SK-N-SH (cell line): ENCODE data around the gene AEN. TPM values are rescaled to one million over a fixed set of nuclear protein-coding genes. Genes with fewer than 3 reads are reported as not detected.

Experiments
- CTCF ChIA-PET: fragments of 300-600, 350-600 bp; formaldehyde crosslinking; extraction: SDS; loops from one replicate; lab custom pipeline; 2021; lab: Yijun Ruan, JAX
- POLR2A ChIA-PET: fragments of 350-600 bp; sonication (Branson Sonifier 250); formaldehyde crosslinking; extraction: SDS; loops from one replicate; lab custom pipeline; 2020; ENCODE audit warnings: antibody characterized with exemption, inconsistent platforms; lab: Yijun Ruan, JAX
- DNase-seq: peaks from one replicate; pipeline ENCODE4 v3.0.0; 2012
- H2AFZ ChIP-seq: fragments of 200-600 bp; sonication (generic); 2 replicates; pipeline ENCODE4 v1.8.1; 2016; ENCODE audit warnings: antibody characterized with exemption, mild to moderate bottlenecking, low read depth
- H3F3A ChIP-seq: fragments of 200-600 bp; sonication (generic); replicated peaks from 2 replicates; pipeline ENCODE3; 2016; ENCODE audit warnings: antibody characterized with exemption, mild to moderate bottlenecking; ENCODE audit not compliant: insufficient read depth
- H3K27ac ChIP-seq, 2 experiments: fragments of 200-500 bp in 1 of 2; fragments of 200-600 bp in 1 of 2; sonication (Bioruptor generic) in 1 of 2; sonication (generic), shearing (Covaris generic) in 1 of 2; 2 replicates each; pipeline versions ENCODE4 v1.5.1 to v1.6.1; 2014 to 2016; ENCODE audit warnings: low read depth in 2 of 2, inconsistent platforms in 1 of 2, low read length in 1 of 2, mild to moderate bottlenecking in 1 of 2, mixed read lengths in 1 of 2
- H3K27me3 ChIP-seq: fragments of 200-600 bp; sonication (generic), shearing (Covaris generic); 2 replicates; pipeline ENCODE4 v1.6.1; 2016; ENCODE audit warnings: mixed run types; ENCODE audit not compliant: insufficient read depth
- H3K36me3 ChIP-seq, 2 experiments: fragments of 200-500 bp in 1 of 2; fragments of 200-600 bp in 1 of 2; sonication (Bioruptor generic) in 1 of 2; sonication (generic) in 1 of 2; replicated peaks in 1 of 2; 2 replicates each; pipeline versions ENCODE3 to v1.5.1; 2014 to 2016; ENCODE audit warnings: low read length in 1 of 2, mild to moderate bottlenecking in 1 of 2; ENCODE audit not compliant: insufficient read depth in 2 of 2, control insufficient read depth in 1 of 2
- H3K4me1 ChIP-seq, 2 experiments: fragments of 200-500 bp in 1 of 2; fragments of 200-600 bp in 1 of 2; sonication (Bioruptor generic) in 1 of 2; sonication (generic), shearing (Covaris generic) in 1 of 2; 2 replicates each; pipeline versions ENCODE4 v1.5.1 to v1.6.1; 2014 to 2016; ENCODE audit warnings: low read depth in 1 of 2, low read length in 1 of 2, mixed run types in 1 of 2; ENCODE audit not compliant: insufficient read depth in 2 of 2, control insufficient read depth in 1 of 2
- H3K4me2 ChIP-seq: fragments of 200-600 bp; sonication (generic), shearing (Covaris generic); 2 replicates; pipeline ENCODE4 v1.6.1; 2017; ENCODE audit warnings: mixed run types
- H3K4me3 ChIP-seq, 2 experiments: fragments of 200-500 bp in 1 of 2; fragments of 200-600 bp in 1 of 2; sonication (Bioruptor generic) in 1 of 2; sonication (generic), shearing (Covaris generic) in 1 of 2; 2 replicates each; pipeline versions ENCODE4 v1.5.1 to v1.8.1; 2014 to 2016; ENCODE audit warnings: low read depth in 2 of 2, inconsistent platforms in 1 of 2, low read length in 1 of 2, mild to moderate bottlenecking in 1 of 2, mixed read lengths in 1 of 2, moderate library complexity in 1 of 2
- H3K79me2 ChIP-seq: fragments of 200-600 bp; sonication (generic); 2 replicates; pipeline ENCODE4 v1.8.1; 2017; ENCODE audit warnings: mild to moderate bottlenecking; ENCODE audit not compliant: insufficient read depth
- H3K9ac ChIP-seq: fragments of 200-600 bp; sonication (generic); 2 replicates; pipeline ENCODE4 v1.6.1; 2017; ENCODE audit warnings: mixed run types
- H3K9me2 ChIP-seq: fragments of 200-600 bp; sonication (generic); 2 replicates; pipeline ENCODE4 v1.6.1; 2017; ENCODE audit warnings: mixed run types
- H3K9me3 ChIP-seq: fragments of 200-600 bp; sonication (generic); 2 replicates; pipeline ENCODE4 v1.6.1; 2017; ENCODE audit warnings: mixed run types, mild to moderate bottlenecking, moderate library complexity
- H4K20me1 ChIP-seq: fragments of 200-600 bp; sonication (generic); 2 replicates; pipeline ENCODE4 v1.6.1; 2017; ENCODE audit warnings: mild to moderate bottlenecking, mixed run types; ENCODE audit not compliant: insufficient read depth
- ELF1 ChIP-seq: IDR thresholded peaks from 2 replicates; pipeline ENCODE4 v1.4.0; 2012
- EP300 ChIP-seq, 2 experiments: IDR thresholded peaks; 2 replicates each; pipeline versions ENCODE4 v1.4.0 to v1.6.1; 2012; ENCODE audit warnings: borderline replicate concordance in 1 of 2, low read depth in 1 of 2, low read length in 1 of 2
- EZH2phosphoT487 ChIP-seq: fragments of 200-600 bp; sonication (generic); IDR thresholded peaks from 2 replicates; pipeline ENCODE4 v1.6.1; 2017; ENCODE audit warnings: low read depth, mixed run types, mild to moderate bottlenecking, antibody characterized with exemption, moderate library complexity, borderline replicate concordance
- FOSL2 ChIP-seq: IDR thresholded peaks from 2 replicates; pipeline ENCODE4 v1.4.0; 2012; ENCODE audit warnings: low read depth, mild to moderate bottlenecking, moderate library complexity, borderline replicate concordance
- FOXJ3 ChIP-seq: sonication (generic); formaldehyde crosslinking; IDR thresholded peaks from 2 replicates; pipeline ENCODE4 v1.5.1; 2020; ENCODE audit warnings: mild to moderate bottlenecking, missing genetic modification reagents
- GABPA ChIP-seq: IDR thresholded peaks from 2 replicates; pipeline ENCODE4 v1.4.0; 2012; ENCODE audit warnings: low read depth, mild to moderate bottlenecking
- GATA2 ChIP-seq: sonication (generic); formaldehyde crosslinking; IDR thresholded peaks from 2 replicates; pipeline ENCODE4 v1.5.0; 2020; ENCODE audit warnings: mild to moderate bottlenecking, missing genetic modification reagents
- NFIC ChIP-seq: IDR thresholded peaks from 2 replicates; pipeline ENCODE4 v1.4.0; 2012; ENCODE audit warnings: borderline replicate concordance
- RAD21 ChIP-seq: IDR thresholded peaks from 2 replicates; pipeline ENCODE4 v1.6.1; 2012; ENCODE audit warnings: mild to moderate bottlenecking, low read length
- RXRA ChIP-seq: IDR thresholded peaks from 2 replicates; pipeline ENCODE4 v1.4.0; 2012; ENCODE audit warnings: low read depth, mild to moderate bottlenecking, borderline replicate concordance
- TCF12 ChIP-seq: IDR thresholded peaks from 2 replicates; pipeline ENCODE4 v1.4.0; 2012
- TEAD4 ChIP-seq: IDR thresholded peaks from 2 replicates; pipeline ENCODE4 v1.4.0; 2012; ENCODE audit warnings: mild to moderate bottlenecking, borderline replicate concordance; ENCODE audit not compliant: insufficient read depth
- WGBS: methylation state at CpG from one replicate; pipeline ENCODE4 v1.1.6; 2017; ENCODE audit warnings: low lambda C conversion rate; 5-methylcytosine and 5-hydroxymethylcytosine counted together
- polyA plus RNA-seq, 3 experiments: library from polyadenylated mRNA; depleted of rRNA; stranded (reverse); fragments of >200 nt; gene quantifications; 2 replicates each; pipeline ENCODE4 v1.2.3, GENCODE V29; 2012
- TF ChIP-seq, protein P1 (sequence below): IDR thresholded peaks from 2 replicates; pipeline ENCODE4 v1.6.1; 2012; ENCODE audit warnings: mild to moderate bottlenecking, low read depth, low read length, moderate library complexity
- TF ChIP-seq, protein P2 (sequence below): IDR thresholded peaks from 2 replicates; pipeline ENCODE4; 2012
- TF ChIP-seq, protein P3 (sequence below): IDR thresholded peaks from 2 replicates; pipeline ENCODE4 v1.4.0; 2012; ENCODE audit warnings: low read depth, borderline replicate concordance

Gene AEN
- polyA plus RNA-seq, 1 of the 3 experiments (the other 2 are of a cell fraction), result 46.4 TPM

DNA sequence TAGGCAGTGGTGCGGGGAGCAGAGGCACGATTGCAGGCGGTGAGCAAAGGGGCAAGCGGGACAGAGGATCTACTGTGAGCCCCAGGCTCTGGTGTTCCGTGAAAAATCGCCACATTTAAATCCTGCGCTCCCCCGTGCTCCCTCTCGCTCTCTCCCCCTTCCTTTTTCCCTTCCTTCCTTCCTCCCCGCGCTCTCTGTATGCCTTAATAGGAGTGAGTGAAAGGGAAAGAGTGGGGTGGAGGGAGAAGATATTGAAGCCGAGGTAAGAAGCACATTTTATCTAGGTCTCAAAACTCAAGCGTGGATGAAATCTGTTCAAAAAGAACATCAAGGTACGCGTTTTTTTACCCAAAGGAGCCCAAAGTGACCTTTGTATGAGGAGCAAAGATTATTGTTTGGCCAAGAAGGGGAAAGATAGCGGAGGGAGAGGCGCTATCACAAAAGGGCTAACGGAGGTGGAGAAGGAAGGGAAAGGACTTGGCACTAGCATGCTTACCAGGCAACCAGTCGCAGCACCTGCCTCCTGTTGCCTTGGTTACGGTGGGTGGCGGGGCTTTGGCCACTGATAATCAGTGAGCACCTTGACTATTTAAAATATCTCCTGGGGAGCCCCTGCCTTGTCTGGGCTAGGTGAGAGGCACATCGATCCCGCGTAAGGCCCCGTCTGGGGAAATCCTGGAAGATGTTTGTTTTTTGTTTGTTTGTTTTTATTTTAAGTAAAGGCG is 14.9 kb upstream of the AEN start (continued):
- TF ChIP-seq, protein P1, sequence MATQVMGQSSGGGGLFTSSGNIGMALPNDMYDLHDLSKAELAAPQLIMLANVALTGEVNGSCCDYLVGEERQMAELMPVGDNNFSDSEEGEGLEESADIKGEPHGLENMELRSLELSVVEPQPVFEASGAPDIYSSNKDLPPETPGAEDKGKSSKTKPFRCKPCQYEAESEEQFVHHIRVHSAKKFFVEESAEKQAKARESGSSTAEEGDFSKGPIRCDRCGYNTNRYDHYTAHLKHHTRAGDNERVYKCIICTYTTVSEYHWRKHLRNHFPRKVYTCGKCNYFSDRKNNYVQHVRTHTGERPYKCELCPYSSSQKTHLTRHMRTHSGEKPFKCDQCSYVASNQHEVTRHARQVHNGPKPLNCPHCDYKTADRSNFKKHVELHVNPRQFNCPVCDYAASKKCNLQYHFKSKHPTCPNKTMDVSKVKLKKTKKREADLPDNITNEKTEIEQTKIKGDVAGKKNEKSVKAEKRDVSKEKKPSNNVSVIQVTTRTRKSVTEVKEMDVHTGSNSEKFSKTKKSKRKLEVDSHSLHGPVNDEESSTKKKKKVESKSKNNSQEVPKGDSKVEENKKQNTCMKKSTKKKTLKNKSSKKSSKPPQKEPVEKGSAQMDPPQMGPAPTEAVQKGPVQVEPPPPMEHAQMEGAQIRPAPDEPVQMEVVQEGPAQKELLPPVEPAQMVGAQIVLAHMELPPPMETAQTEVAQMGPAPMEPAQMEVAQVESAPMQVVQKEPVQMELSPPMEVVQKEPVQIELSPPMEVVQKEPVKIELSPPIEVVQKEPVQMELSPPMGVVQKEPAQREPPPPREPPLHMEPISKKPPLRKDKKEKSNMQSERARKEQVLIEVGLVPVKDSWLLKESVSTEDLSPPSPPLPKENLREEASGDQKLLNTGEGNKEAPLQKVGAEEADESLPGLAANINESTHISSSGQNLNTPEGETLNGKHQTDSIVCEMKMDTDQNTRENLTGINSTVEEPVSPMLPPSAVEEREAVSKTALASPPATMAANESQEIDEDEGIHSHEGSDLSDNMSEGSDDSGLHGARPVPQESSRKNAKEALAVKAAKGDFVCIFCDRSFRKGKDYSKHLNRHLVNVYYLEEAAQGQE, result no peak
- TF ChIP-seq, all 33 proteins: peak for 0

DNA sequence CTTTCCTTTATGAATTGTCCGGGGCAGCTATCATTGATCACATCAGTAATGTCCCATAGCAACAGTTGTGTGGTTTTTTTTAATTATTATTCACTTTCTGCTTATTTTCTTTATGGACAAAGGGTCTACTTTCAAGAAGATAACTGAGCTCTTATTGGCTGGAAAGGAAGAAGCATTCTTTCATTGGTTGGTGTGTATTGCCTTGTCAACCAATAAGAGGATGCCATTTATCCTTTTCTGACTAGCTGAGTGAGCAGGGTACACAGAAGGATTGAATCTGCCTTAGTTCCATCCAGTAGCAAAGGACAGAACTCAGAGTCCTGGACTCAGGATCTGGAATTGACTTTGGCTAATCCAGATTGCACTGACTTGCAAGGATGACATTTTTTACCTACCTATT is 13.2 kb upstream of the AEN start:
- ChIA-PET POLR2A (interaction anchor here (0.7 kb wide), 1 partner anchor 21 kb away, joined by 3 read pairs; no protein-coding TSS in a partner anchor), CTCF (interaction anchor here (0.8 to 3.2 kb wide), 3 partner anchors 10 to 153 kb away, joined by 4 to 11 read pairs (median 5); no protein-coding TSS in a partner anchor)
- no peaks in the 10 kb centered on the region for H3K79me2 ChIP-seq
- H2AFZ ChIP-seq, result no peak overlapping the region
- no peaks in the 10 kb centered on the region for H4K20me1 ChIP-seq
- H3K9ac ChIP-seq, result no peak overlapping the region
- DNase-seq, result no peak
- no peak overlapping the region for H3K27ac ChIP-seq
- H3K36me3 ChIP-seq, result no peaks in the 10 kb centered on the region
- H3K4me3 ChIP-seq, result no peak overlapping the region
- no peak overlapping the region for H3K4me2 ChIP-seq
- TF ChIP-seq GABPA, result no peak
- TF ChIP-seq RXRA, result no peak
- no peak for TF ChIP-seq FOXJ3 (CRISPR knock-in tag)
- no peak for TF ChIP-seq GATA2 (CRISPR knock-in tag)
- no peak for TF ChIP-seq FOSL2
- TF ChIP-seq TCF12, result no peak
- no peak for TF ChIP-seq EP300 (IDR thresholded peaks at IDR 0.05; ENCODE audit: borderline replicate concordance in 1 of 2, low read depth in 1 of 2, low read length in 1 of 2)
- TF ChIP-seq, protein P1, result no peak
- TF ChIP-seq, protein P2, sequence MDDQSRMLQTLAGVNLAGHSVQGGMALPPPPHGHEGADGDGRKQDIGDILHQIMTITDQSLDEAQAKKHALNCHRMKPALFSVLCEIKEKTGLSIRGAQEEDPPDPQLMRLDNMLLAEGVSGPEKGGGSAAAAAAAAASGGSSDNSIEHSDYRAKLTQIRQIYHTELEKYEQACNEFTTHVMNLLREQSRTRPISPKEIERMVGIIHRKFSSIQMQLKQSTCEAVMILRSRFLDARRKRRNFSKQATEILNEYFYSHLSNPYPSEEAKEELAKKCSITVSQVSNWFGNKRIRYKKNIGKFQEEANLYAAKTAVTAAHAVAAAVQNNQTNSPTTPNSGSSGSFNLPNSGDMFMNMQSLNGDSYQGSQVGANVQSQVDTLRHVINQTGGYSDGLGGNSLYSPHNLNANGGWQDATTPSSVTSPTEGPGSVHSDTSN, result no peak
- no peak for TF ChIP-seq EZH2phosphoT487
- no peak for TF ChIP-seq RAD21
- TF ChIP-seq, protein P3, sequence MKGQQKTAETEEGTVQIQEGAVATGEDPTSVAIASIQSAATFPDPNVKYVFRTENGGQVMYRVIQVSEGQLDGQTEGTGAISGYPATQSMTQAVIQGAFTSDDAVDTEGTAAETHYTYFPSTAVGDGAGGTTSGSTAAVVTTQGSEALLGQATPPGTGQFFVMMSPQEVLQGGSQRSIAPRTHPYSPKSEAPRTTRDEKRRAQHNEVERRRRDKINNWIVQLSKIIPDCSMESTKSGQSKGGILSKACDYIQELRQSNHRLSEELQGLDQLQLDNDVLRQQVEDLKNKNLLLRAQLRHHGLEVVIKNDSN, result no peak
- TF ChIP-seq NFIC, result no peak
- no peak for TF ChIP-seq TEAD4
- TF ChIP-seq ELF1, result no peak
- H3F3A ChIP-seq, result no peaks in the 10 kb centered on the region
- peaks cover 0 to 20% of the 10 kb centered on the region in 2 experiments; a peak in 1 of 4 replicates for H3K4me1 ChIP-seq
- 3% methylated on average over 1 of the region's 1 CpG for WGBS
- H3K27me3 ChIP-seq, result peaks cover 24% of the 10 kb centered on the region
- no peaks in the 10 kb centered on the region for H3K9me2 ChIP-seq
- no peaks in the 10 kb centered on the region for H3K9me3 ChIP-seq
